K562 (cell line): ENCODE measurements around the gene BTRC. TPM values are rescaled to one million over a fixed set of nuclear protein-coding genes. Genes with fewer than 3 reads are reported as not detected.
A peak's percentile ranks its signal among the peaks of the same experiment; 100 is the strongest.

ENCODE experiments used
- ATAC-seq: fragments of 200-7000 bp; cut with Tn5 transposase; 3 replicates; pipeline ENCODE4 v1.9.1; 2020; ENCODE audit warnings: moderate library complexity
- BruUV-seq: library from RNA; stranded (reverse); fragments of 400-500 nt; replicated peaks from 2 replicates; lab custom pipeline; 2021; lab: Mats Ljungman, UMichigan
- CTCF ChIA-PET: fragments of 300-600 bp; formaldehyde crosslinking; extraction: SDS; loops from one replicate; lab custom pipeline; 2021; ENCODE audit warnings: low intra/inter-chr PET ratio; lab: Yijun Ruan, JAX
- POLR2A ChIA-PET: fragments of 300-600, 350-650 bp; sonication (Branson Sonifier 250); formaldehyde crosslinking; extraction: SDS; loops from one replicate; lab custom pipeline; 2021; ENCODE audit warnings: antibody characterized with exemption, inconsistent platforms; lab: Yijun Ruan, JAX
- DNase-seq, 4 experiments: peaks; one replicate each; pipeline versions ENCODE4 v3.0.0 to v3.0.0-alpha.2; 2011 to 2018; ENCODE audit warnings: low spot score in 3 of 4, mixed read lengths in 3 of 4; ENCODE audit errors: extremely low read depth in 1 of 4
- FAIRE-seq: peaks from 2 replicates; lab custom pipeline; 2011; peaks lifted over from hg19 to GRCh38; lab: Jason Lieb, UNC
- H2AFZ ChIP-seq: 2 replicates; pipeline ENCODE4 v1.6.0; 2011; ENCODE audit warnings: low read depth, low read length, control low read depth, inconsistent platforms
- H3K27ac ChIP-seq: fragments of 200-600 bp; 3 replicates; pipeline ENCODE4 v1.8.0; 2011; ENCODE audit warnings: low read depth, mild to moderate bottlenecking, control low read depth, inconsistent platforms, low read length, moderate library complexity, mixed read lengths; ENCODE audit errors: extremely low read depth
- H3K27me3 ChIP-seq, 2 experiments: fragments of 300-600 bp in 1 of 2; 2 replicates in 1 of 2; 3 replicates in 1 of 2; pipeline versions ENCODE4 v1.6.0 to v1.8.0; 2011; ENCODE audit warnings: inconsistent platforms in 2 of 2, low read length in 2 of 2, mild to moderate bottlenecking in 1 of 2, mixed read lengths in 1 of 2, moderate library complexity in 1 of 2; ENCODE audit not compliant: control insufficient read depth in 2 of 2, insufficient read depth in 2 of 2
- H3K36me3 ChIP-seq: fragments of 300-600 bp; 3 replicates; pipeline ENCODE4 v1.8.0; 2011; ENCODE audit warnings: mild to moderate bottlenecking, low read length, inconsistent platforms; ENCODE audit not compliant: control insufficient read depth, insufficient read depth
- H3K4me1 ChIP-seq, 2 experiments: fragments of 200-600 bp in 1 of 2; replicated peaks in 1 of 2; 2 replicates in 1 of 2; 3 replicates in 1 of 2; pipeline versions ENCODE4 v1.5.1 to v1.8.0; 2011; ENCODE audit warnings: inconsistent platforms in 2 of 2, low read length in 2 of 2, mild to moderate bottlenecking in 1 of 2, mixed read lengths in 1 of 2, moderate library complexity in 1 of 2; ENCODE audit not compliant: control insufficient read depth in 2 of 2, insufficient read depth in 2 of 2
- H3K4me2 ChIP-seq: 2 replicates; pipeline ENCODE4 v1.6.1; 2011; ENCODE audit warnings: low read length, control low read depth, inconsistent platforms, mixed read lengths; ENCODE audit not compliant: insufficient read depth
- H3K4me3 ChIP-seq: fragments of 200-600 bp; sonication (generic), shearing (Covaris generic); 2 replicates; pipeline ENCODE4 v1.5.1; 2016; ENCODE audit warnings: control low read depth, inconsistent platforms
- H3K79me2 ChIP-seq: fragments of 200-600 bp; 3 replicates; pipeline ENCODE4 v1.8.0; 2011; ENCODE audit warnings: low read length, inconsistent platforms; ENCODE audit not compliant: control insufficient read depth, insufficient read depth
- H3K9ac ChIP-seq, 2 experiments: 2 replicates each; pipeline versions ENCODE4 v1.6.0 to v1.6.1; 2011; ENCODE audit warnings: low read depth in 2 of 2, low read length in 2 of 2, control low read depth in 1 of 2, inconsistent platforms in 1 of 2, mild to moderate bottlenecking in 1 of 2, mixed read lengths in 1 of 2; ENCODE audit not compliant: insufficient read depth in 1 of 2
- H3K9me1 ChIP-seq: one replicate; pipeline ENCODE4 v1.6.0; 2011; ENCODE audit warnings: inconsistent platforms, mild to moderate bottlenecking, low read length, moderate library complexity; ENCODE audit not compliant: control insufficient read depth, insufficient read depth
- H3K9me3 ChIP-seq: replicated peaks from 2 replicates; pipeline ENCODE4 v1.5.1; 2011; ENCODE audit warnings: low read depth, low read length, inconsistent platforms; ENCODE audit not compliant: control insufficient read depth, insufficient read depth
- H4K20me1 ChIP-seq: replicated peaks from 2 replicates; pipeline ENCODE4 v1.6.1; 2011; ENCODE audit warnings: low read length, inconsistent platforms, mixed read lengths; ENCODE audit not compliant: control insufficient read depth, insufficient read depth
- C11orf30 ChIP-seq: fragments of 450-650 bp; IDR thresholded peaks from 2 replicates; pipeline ENCODE4 v1.6.1; 2016; ENCODE audit warnings: low read depth, mild to moderate bottlenecking
- EGR1 ChIP-seq: fragments of 450-650 bp; conservative IDR thresholded peaks from 2 replicates; pipeline ENCODE4 v1.6.1; 2017; ENCODE audit warnings: mild to moderate bottlenecking
- FOXJ3 ChIP-seq: sonication (generic); formaldehyde crosslinking; IDR thresholded peaks from 2 replicates; pipeline ENCODE4 v1.4.0; 2020; ENCODE audit warnings: mild to moderate bottlenecking, missing genetic modification reagents
- PTRF ChIP-seq: fragments of 450-650 bp; IDR thresholded peaks from 2 replicates; pipeline ENCODE4 v1.6.1; 2016; ENCODE audit warnings: mild to moderate bottlenecking, missing genetic modification characterization, missing compliant biosample characterization
- SMAD1 ChIP-seq: fragments of 150-350 bp; IDR thresholded peaks from 2 replicates; pipeline ENCODE4 v1.6.1; 2014; ENCODE audit warnings: low read length, low read depth; ENCODE audit not compliant: partially characterized antibody
- ZNF124 ChIP-seq: sonication (generic); formaldehyde crosslinking; IDR thresholded peaks from 2 replicates; pipeline ENCODE4 v1.8.1; 2022; ENCODE audit warnings: missing genetic modification reagents
- WGBS: fragments of 100-300 bp; shearing (Covaris generic); methylation state at CpG from one replicate; pipeline ENCODE4 v1.1.6; 2016; ENCODE audit warnings: low coverage, mixed read lengths; ENCODE audit not compliant: insufficient coverage; ENCODE audit errors: missing lambda C conversion rate; 5-methylcytosine and 5-hydroxymethylcytosine counted together
- in situ Hi-C: fragments of 300-500 bp; cut with MboI; formaldehyde crosslinking; loops from 4 replicates; pipeline ENCODE4 v1.15.0; 2018; ENCODE audit warnings: inconsistent platforms, mixed read lengths
- intact Hi-C: fragments of 100-400 bp; cut with micrococcal nuclease; formaldehyde crosslinking; loops from 2 replicates; pipeline ENCODE4 v1.14.2; 2022
- polyA plus RNA-seq, 8 experiments: library from polyadenylated mRNA; depleted of rRNA in 4 of 8; stranded (reverse) in 5 of 8; unstranded in 3 of 8; fragments of >200 nt; fragmentation: Nextera tagmentation in 2 of 8; fragmentation: Illumina TruSeq in 1 of 8; extraction: Ambion mirVana in 2 of 8; extraction: Trizol in 1 of 8; gene quantifications; 2 replicates each; pipeline versions ENCODE4 v1.2.1 to v1.2.3, GENCODE V29; 2011 to 2014; ENCODE audit warnings: inconsistent platforms in 1 of 8, missing spikeins in 1 of 8
- total RNA-seq, 7 experiments: library from RNA; depleted of rRNA in 6 of 7; stranded (reverse); fragments of >200 nt in 6 of 7; fragmentation: Illumina TruSeq in 2 of 7; extraction: Trizol in 2 of 7; gene quantifications; 2 replicates each; pipeline versions ENCODE4 v1.2.1 to v1.2.3, GENCODE V29; 2011 to 2021; ENCODE audit warnings: low replicate concordance in 1 of 7
- TF ChIP-seq, protein P1 (sequence below): fragments of 450-650 bp; IDR thresholded peaks from 2 replicates; pipeline ENCODE4 v1.6.1; 2016; ENCODE audit warnings: borderline replicate concordance
- TF ChIP-seq, protein P2 (sequence below): fragments of 250-450 bp; sonication (Bioruptor Pico); IDR thresholded peaks from 2 replicates; pipeline ENCODE4 v1.5.0; 2022; ENCODE audit warnings: mild to moderate bottlenecking
- TF ChIP-seq, protein P3 (sequence below), 2 experiments: fragments of 450-650 bp in 1 of 2; sonication (generic) in 1 of 2; formaldehyde crosslinking in 1 of 2; IDR thresholded peaks; 2 replicates each; pipeline versions ENCODE4 v1.7.1 to v1.9.0; 2016 to 2022; ENCODE audit warnings: inconsistent platforms in 1 of 2, mild to moderate bottlenecking in 1 of 2, missing genetic modification reagents in 1 of 2

The BTRC gene
- total and polyA plus RNA-seq, 9 of the 15 experiments (the other 6 are each of a cell fraction or from before 2014, with no cell fraction given) = 1.6 to 15.4 (median 7.0) TPM

DNA sequence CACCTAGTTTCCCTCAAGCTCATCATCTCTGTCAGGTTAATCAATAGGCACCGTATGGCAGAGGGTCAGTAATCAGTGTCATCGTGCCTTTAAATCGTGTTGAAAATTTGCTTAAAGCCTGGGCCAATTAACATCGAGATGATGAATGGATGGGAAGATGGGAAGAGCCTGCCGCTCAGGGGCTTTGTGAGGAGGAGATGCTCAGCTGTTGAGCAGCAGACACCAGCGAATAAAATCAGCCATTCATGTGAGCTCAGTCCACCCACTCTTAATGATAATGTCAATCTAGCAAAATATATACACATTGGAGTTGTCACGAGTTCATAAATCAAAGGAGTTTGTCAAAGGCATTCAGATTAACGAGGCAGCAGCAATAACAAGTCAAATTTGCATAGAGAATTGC lies 97.7 kb downstream of the BTRC start:
- WGBS = 11% methylated on average over 8 of the region's 8 CpGs
- Histone ChIP-seq H3K9me3 (no peaks in the 10 kb centered on the region), H3K4me1 (peaks cover 8 to 44% of the 10 kb centered on the region in 2 experiments; a peak in 4 of 5 replicates), H3K36me3 (no peaks in the 10 kb centered on the region), H4K20me1 (no peaks in the 10 kb centered on the region), H3K9me1 (no peaks in the 10 kb centered on the region), H3K4me3 (no peak overlapping the region), H3K9ac (no peak overlapping the region), H2AFZ (0 out of 2 replicates have a peak overlapping the region, but pooled peaks have one; percentile 29), H3K27me3 (no peaks in the 10 kb centered on the region), H3K27ac (peak overlapping the region; percentile 68; the same call in 1 of the 3 replicates), H3K79me2 (peaks cover 6% of the 10 kb centered on the region; the same call in 2 of the 3 replicates), H3K4me2 (peak overlapping the region; percentile 55)
- ATAC-seq (no peak), FAIRE-seq (peak; percentile 58), DNase-seq (no peak)
- in situ Hi-C loops = no loop called here
- intact Hi-C loops = no loop called here
- no TSS peak for BruUV-seq
- POLR2A ChIA-PET = interaction anchor here (1.2 to 1.3 kb wide), 2 partner anchors 10 to 237 kb away, joined by 3 to 5 read pairs; no protein-coding TSS in a partner anchor
- CTCF ChIA-PET = no interaction called here
- no peak for TF ChIP-seq SMAD1
- 0 out of 2 replicates have a peak, but pooled peaks have one; percentile 11 for TF ChIP-seq EGR1
- TF ChIP-seq, protein P1, sequence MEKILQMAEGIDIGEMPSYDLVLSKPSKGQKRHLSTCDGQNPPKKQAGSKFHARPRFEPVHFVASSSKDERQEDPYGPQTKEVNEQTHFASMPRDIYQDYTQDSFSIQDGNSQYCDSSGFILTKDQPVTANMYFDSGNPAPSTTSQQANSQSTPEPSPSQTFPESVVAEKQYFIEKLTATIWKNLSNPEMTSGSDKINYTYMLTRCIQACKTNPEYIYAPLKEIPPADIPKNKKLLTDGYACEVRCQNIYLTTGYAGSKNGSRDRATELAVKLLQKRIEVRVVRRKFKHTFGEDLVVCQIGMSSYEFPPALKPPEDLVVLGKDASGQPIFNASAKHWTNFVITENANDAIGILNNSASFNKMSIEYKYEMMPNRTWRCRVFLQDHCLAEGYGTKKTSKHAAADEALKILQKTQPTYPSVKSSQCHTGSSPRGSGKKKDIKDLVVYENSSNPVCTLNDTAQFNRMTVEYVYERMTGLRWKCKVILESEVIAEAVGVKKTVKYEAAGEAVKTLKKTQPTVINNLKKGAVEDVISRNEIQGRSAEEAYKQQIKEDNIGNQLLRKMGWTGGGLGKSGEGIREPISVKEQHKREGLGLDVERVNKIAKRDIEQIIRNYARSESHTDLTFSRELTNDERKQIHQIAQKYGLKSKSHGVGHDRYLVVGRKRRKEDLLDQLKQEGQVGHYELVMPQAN = no peak
- TF ChIP-seq ZNF124 (CRISPR knock-in tag) = no peak
- TF ChIP-seq PTRF (tag) = no peak
- TF ChIP-seq FOXJ3 (CRISPR knock-in tag) = no peak
- TF ChIP-seq, protein P2, sequence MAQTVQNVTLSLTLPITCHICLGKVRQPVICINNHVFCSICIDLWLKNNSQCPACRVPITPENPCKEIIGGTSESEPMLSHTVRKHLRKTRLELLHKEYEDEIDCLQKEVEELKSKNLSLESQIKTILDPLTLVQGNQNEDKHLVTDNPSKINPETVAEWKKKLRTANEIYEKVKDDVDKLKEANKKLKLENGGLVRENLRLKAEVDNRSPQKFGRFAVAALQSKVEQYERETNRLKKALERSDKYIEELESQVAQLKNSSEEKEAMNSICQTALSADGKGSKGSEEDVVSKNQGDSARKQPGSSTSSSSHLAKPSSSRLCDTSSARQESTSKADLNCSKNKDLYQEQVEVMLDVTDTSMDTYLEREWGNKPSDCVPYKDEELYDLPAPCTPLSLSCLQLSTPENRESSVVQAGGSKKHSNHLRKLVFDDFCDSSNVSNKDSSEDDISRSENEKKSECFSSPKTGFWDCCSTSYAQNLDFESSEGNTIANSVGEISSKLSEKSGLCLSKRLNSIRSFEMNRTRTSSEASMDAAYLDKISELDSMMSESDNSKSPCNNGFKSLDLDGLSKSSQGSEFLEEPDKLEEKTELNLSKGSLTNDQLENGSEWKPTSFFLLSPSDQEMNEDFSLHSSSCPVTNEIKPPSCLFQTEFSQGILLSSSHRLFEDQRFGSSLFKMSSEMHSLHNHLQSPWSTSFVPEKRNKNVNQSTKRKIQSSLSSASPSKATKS (CRISPR knock-in tag) = no peak
- TF ChIP-seq, protein P3, sequence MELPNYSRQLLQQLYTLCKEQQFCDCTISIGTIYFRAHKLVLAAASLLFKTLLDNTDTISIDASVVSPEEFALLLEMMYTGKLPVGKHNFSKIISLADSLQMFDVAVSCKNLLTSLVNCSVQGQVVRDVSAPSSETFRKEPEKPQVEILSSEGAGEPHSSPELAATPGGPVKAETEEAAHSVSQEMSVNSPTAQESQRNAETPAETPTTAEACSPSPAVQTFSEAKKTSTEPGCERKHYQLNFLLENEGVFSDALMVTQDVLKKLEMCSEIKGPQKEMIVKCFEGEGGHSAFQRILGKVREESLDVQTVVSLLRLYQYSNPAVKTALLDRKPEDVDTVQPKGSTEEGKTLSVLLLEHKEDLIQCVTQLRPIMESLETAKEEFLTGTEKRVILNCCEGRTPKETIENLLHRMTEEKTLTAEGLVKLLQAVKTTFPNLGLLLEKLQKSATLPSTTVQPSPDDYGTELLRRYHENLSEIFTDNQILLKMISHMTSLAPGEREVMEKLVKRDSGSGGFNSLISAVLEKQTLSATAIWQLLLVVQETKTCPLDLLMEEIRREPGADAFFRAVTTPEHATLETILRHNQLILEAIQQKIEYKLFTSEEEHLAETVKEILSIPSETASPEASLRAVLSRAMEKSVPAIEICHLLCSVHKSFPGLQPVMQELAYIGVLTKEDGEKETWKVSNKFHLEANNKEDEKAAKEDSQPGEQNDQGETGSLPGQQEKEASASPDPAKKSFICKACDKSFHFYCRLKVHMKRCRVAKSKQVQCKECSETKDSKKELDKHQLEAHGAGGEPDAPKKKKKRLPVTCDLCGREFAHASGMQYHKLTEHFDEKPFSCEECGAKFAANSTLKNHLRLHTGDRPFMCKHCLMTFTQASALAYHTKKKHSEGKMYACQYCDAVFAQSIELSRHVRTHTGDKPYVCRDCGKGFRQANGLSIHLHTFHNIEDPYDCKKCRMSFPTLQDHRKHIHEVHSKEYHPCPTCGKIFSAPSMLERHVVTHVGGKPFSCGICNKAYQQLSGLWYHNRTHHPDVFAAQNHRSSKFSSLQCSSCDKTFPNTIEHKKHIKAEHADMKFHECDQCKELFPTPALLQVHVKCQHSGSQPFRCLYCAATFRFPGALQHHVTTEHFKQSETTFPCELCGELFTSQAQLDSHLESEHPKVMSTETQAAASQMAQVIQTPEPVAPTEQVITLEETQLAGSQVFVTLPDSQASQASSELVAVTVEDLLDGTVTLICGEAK (IDR thresholded peaks at IDR 0.05) = no peak
- TF ChIP-seq, protein P3 (CRISPR knock-in tag; IDR thresholded peaks at IDR 0.05) = no peak
- no peak for TF ChIP-seq C11orf30
